HepG2 (cell line): ENCODE data around the gene RPS6KL1. TPM values are rescaled to one million over a fixed set of nuclear protein-coding genes. Genes with fewer than 3 reads are reported as not detected.

ENCODE experiments used
- CENPT ChIP-seq: sonication (generic); formaldehyde crosslinking; IDR thresholded peaks from 2 replicates; pipeline ENCODE4 v1.8.0; 2022; ENCODE audit warnings: low read depth, mild to moderate bottlenecking, moderate library complexity, missing genetic modification reagents
- DZIP1 ChIP-seq: sonication (generic); formaldehyde crosslinking; IDR thresholded peaks from 2 replicates; pipeline ENCODE4 v1.5.0; 2020; ENCODE audit warnings: mild to moderate bottlenecking, missing genetic modification reagents
- FUBP1 ChIP-seq: sonication (generic); formaldehyde crosslinking; IDR thresholded peaks from 2 replicates; pipeline ENCODE4 v1.5.1; 2020; ENCODE audit warnings: missing genetic modification reagents, mild to moderate bottlenecking, borderline replicate concordance
- GLI4 ChIP-seq: sonication (generic); formaldehyde crosslinking; IDR thresholded peaks from 2 replicates; pipeline ENCODE4 v1.5.1; 2020; ENCODE audit warnings: missing genetic modification reagents, mild to moderate bottlenecking, moderate library complexity, borderline replicate concordance
- HIC2 ChIP-seq: sonication (generic); formaldehyde crosslinking; IDR thresholded peaks from 2 replicates; pipeline ENCODE4 v1.9.0; 2022; ENCODE audit warnings: low read depth, missing genetic modification reagents
- MTF2 ChIP-seq: sonication (generic); formaldehyde crosslinking; IDR thresholded peaks from 2 replicates; pipeline ENCODE4 v1.5.0; 2020; ENCODE audit warnings: missing genetic modification reagents, borderline replicate concordance
- NR2C2 ChIP-seq: sonication (generic); formaldehyde crosslinking; IDR thresholded peaks from 2 replicates; pipeline ENCODE4 v1.4.0; 2020; ENCODE audit warnings: missing genetic modification reagents, mild to moderate bottlenecking, moderate library complexity, borderline replicate concordance
- PHF8 ChIP-seq: sonication (generic); formaldehyde crosslinking; IDR thresholded peaks from 2 replicates; pipeline ENCODE4 v1.5.0; 2020; ENCODE audit warnings: missing genetic modification reagents
- SRSF4 ChIP-seq: fragments of 200-400 bp; formaldehyde crosslinking; IDR thresholded peaks from one replicate; pipeline ENCODE4 v1.6.1; 2018; ENCODE audit warnings: mild to moderate bottlenecking, low read depth, low read length, moderate library complexity; ENCODE audit not compliant: poor library complexity, severe bottlenecking
- TCF7L2 ChIP-seq: IDR thresholded peaks from 2 replicates; pipeline ENCODE4 v1.6.1; 2011; ENCODE audit warnings: mild to moderate bottlenecking, low read depth, low read length, moderate library complexity
- TFAP4 ChIP-seq: sonication (generic); IDR thresholded peaks from 2 replicates; pipeline ENCODE4 v1.6.1; 2016; ENCODE audit warnings: low read depth, borderline replicate concordance
- TSC22D2 ChIP-seq: sonication (generic); formaldehyde crosslinking; IDR thresholded peaks from 2 replicates; pipeline ENCODE4 v1.5.1; 2020; ENCODE audit warnings: missing genetic modification reagents, mild to moderate bottlenecking, borderline replicate concordance
- ZHX1 ChIP-seq: sonication (generic); formaldehyde crosslinking; IDR thresholded peaks from 2 replicates; pipeline ENCODE4 v1.8.1; 2022; ENCODE audit warnings: low read depth, mild to moderate bottlenecking, missing genetic modification reagents
- ZNF276 ChIP-seq: sonication (generic); formaldehyde crosslinking; IDR thresholded peaks from 2 replicates; pipeline ENCODE4 v1.4.0; 2020; ENCODE audit warnings: mild to moderate bottlenecking, low read depth, missing genetic modification reagents
- ZNF652 ChIP-seq: IDR thresholded peaks from 2 replicates; pipeline ENCODE4 v1.6.1; 2016; ENCODE audit warnings: low read depth, borderline replicate concordance
- polyA plus RNA-seq, 8 experiments: library from polyadenylated mRNA; depleted of rRNA in 3 of 8; stranded (reverse) in 7 of 8; unstranded in 1 of 8; fragments of >200 nt; fragmentation: Illumina TruSeq in 4 of 8; extraction: Trizol in 4 of 8; gene quantifications; 2 replicates each; pipeline versions ENCODE4 v1.2.1 to v1.2.3, GENCODE V29; 2011 to 2016; ENCODE audit warnings: low read depth in 4 of 8, missing spikeins in 1 of 8, mixed read lengths in 1 of 8; ENCODE audit not compliant: insufficient read depth in 1 of 8
- total RNA-seq, 5 experiments: library from RNA; depleted of rRNA; stranded (reverse); fragments of >200 nt; fragmentation: Illumina TruSeq; extraction: Trizol; gene quantifications; 2 replicates each; pipeline ENCODE4 v1.2.3, GENCODE V29; 2016; ENCODE audit warnings: low read depth in 1 of 5

The RPS6KL1 gene
- total and polyA plus RNA-seq, 2 of the 13 experiments (the other 11 are each of a cell fraction or from before 2014, with no cell fraction given), result 6.5 to 11.5 TPM

GRCh38 chr14:74954232-74954946 lies 31.3 kb upstream of the RPS6KL1 start (continued):
- TF ChIP-seq DZIP1 (CRISPR knock-in tag) (no peak), PHF8 (CRISPR knock-in tag) (peak; percentile 24; the same call in 1 of the 2 replicates), ZNF652 (CRISPR knock-in tag) (no peak), MTF2 (CRISPR knock-in tag) (no peak), ZNF276 (CRISPR knock-in tag) (no peak), TSC22D2 (no peak), SRSF4 (no peak), NR2C2 (peak; percentile 81), CENPT (no peak; the same call in 1 of the 2 replicates), TCF7L2 (no peak), GLI4 (CRISPR knock-in tag) (no peak), ZHX1 (CRISPR knock-in tag) (no peak), FUBP1 (CRISPR knock-in tag) (no peak), TFAP4 (peak; percentile 98), HIC2 (CRISPR knock-in tag) (0 out of 2 replicates have a peak, but pooled peaks have one; percentile 35)
